Measurements from ENCODE around the gene CORO2B. TPM values are rescaled to one million over a fixed set of nuclear protein-coding genes. Genes with fewer than 3 reads are reported as not detected.

Gene CORO2B
- polyA plus RNA-seq, 3 donors: 0.03 TPM; not detected in 2

GRCh38 chr15:68593828-68594532 is 15.2 kb downstream of the CORO2B start:
- Histone ChIP-seq H3K27me3 (ENCODE audit: control insufficient read depth in 2 of 2, insufficient read depth in 2 of 2, low read length in 2 of 2) (no peaks in the 10 kb centered on the region), H3K36me3 (replicated peaks in 1 of 2; ENCODE audit: control insufficient read depth in 1 of 2, insufficient read depth in 2 of 2, low read length in 2 of 2) (no peaks in the 10 kb centered on the region), H3K4me2 (replicated peaks; ENCODE audit: extremely low read depth, low read length, poor library complexity, severe bottlenecking) (no peak overlapping the region), H3K9ac (ENCODE audit: insufficient read depth, low read length, poor library complexity, severe bottlenecking) (no peak overlapping the region), H3K4me1 (ENCODE audit: control insufficient read depth in 1 of 2, insufficient read depth in 2 of 2, low read length in 2 of 2) (peaks cover 0 to 3% of the 10 kb centered on the region in 2 donors), H3K4me3 (replicated peaks in 1 of 3; ENCODE audit: low read depth in 2 of 3, low read length in 3 of 3) (no peak overlapping the region), H3K79me2 (ENCODE audit: insufficient read depth, low read length) (no peaks in the 10 kb centered on the region), H2AFZ (ENCODE audit: insufficient read depth, low read depth, low read length, poor library complexity, severe bottlenecking) (no peak overlapping the region), H3K9me3 (replicated peaks in 1 of 2; ENCODE audit: control insufficient read depth in 1 of 2, insufficient read depth in 1 of 2, low read length in 2 of 2) (no peaks in the 10 kb centered on the region), H4K20me1 (ENCODE audit: insufficient read depth, low read length) (no peaks in the 10 kb centered on the region), H3K27ac (ENCODE audit: low read depth in 1 of 2, low read length in 2 of 2) (no peak overlapping the region)
- Mint-ChIP-seq H3K4me3 (no peak overlapping the region), H3K9me3 (no peaks in the 10 kb centered on the region), H3K4me1 (peaks cover 9% of the 10 kb centered on the region), H3K27ac (no peak overlapping the region), H3K36me3 (no peaks in the 10 kb centered on the region), H3K27me3 (ENCODE audit: low read depth in 3 of 3) (peaks cover 2 to 16% (median 3%) of the 10 kb centered on the region in 3 donors)
- intact Hi-C loops (cut with micrococcal nuclease): no loop called here
- DNase-seq: no peak
- WGBS (ENCODE audit: insufficient coverage): 57% methylated on average over 4 of the region's 5 CpGs
- TF ChIP-seq CTCF (IDR thresholded peaks at IDR 0.05): no peak

GRCh38 chr15:68594533-68595259 is 15.9 kb downstream of the CORO2B start:
- H3K9me3 ChIP-seq (replicated peaks in 1 of 2; ENCODE audit: control insufficient read depth in 1 of 2, insufficient read depth in 1 of 2, low read length in 2 of 2): no peaks in the 10 kb centered on the region
- H3K36me3 ChIP-seq (replicated peaks in 1 of 2; ENCODE audit: control insufficient read depth in 1 of 2, insufficient read depth in 2 of 2, low read length in 2 of 2): no peaks in the 10 kb centered on the region
- TF ChIP-seq CTCF (IDR thresholded peaks at IDR 0.05): no peak
- no peak overlapping the region for H3K4me3 ChIP-seq (replicated peaks in 1 of 3; ENCODE audit: low read depth in 2 of 3, low read length in 3 of 3)
- Mint-ChIP-seq H3K27ac (no peak overlapping the region), H3K4me3 (no peak overlapping the region), H3K9me3 (no peaks in the 10 kb centered on the region), H3K27me3 (ENCODE audit: low read depth in 3 of 3) (peaks cover 2 to 17% (median 3%) of the 10 kb centered on the region in 3 donors), H3K4me1 (peaks cover 9% of the 10 kb centered on the region), H3K36me3 (no peaks in the 10 kb centered on the region)
- H2AFZ ChIP-seq (ENCODE audit: insufficient read depth, low read depth, low read length, poor library complexity, severe bottlenecking): no peak overlapping the region
- WGBS (ENCODE audit: insufficient coverage): 95% methylated on average over 4 of the region's 6 CpGs
- no peak overlapping the region for H3K9ac ChIP-seq (ENCODE audit: insufficient read depth, low read length, poor library complexity, severe bottlenecking)
- H3K27me3 ChIP-seq (ENCODE audit: control insufficient read depth in 2 of 2, insufficient read depth in 2 of 2, low read length in 2 of 2): no peaks in the 10 kb centered on the region
- intact Hi-C loops (cut with micrococcal nuclease): no loop called here
- no peaks in the 10 kb centered on the region for H4K20me1 ChIP-seq (ENCODE audit: insufficient read depth, low read length)
- H3K79me2 ChIP-seq (ENCODE audit: insufficient read depth, low read length): no peaks in the 10 kb centered on the region
- no peak for DNase-seq
- H3K27ac ChIP-seq (ENCODE audit: low read depth in 1 of 2, low read length in 2 of 2): no peak overlapping the region
- H3K4me2 ChIP-seq (replicated peaks; ENCODE audit: extremely low read depth, low read length, poor library complexity, severe bottlenecking): no peak overlapping the region
- H3K4me1 ChIP-seq (ENCODE audit: control insufficient read depth in 1 of 2, insufficient read depth in 2 of 2, low read length in 2 of 2): peaks cover 0 to 3% of the 10 kb centered on the region in 2 donors

All from CD14-positive monocyte (primary cell).